SK-N-SH treated with all-trans-retinoic acid at 6 μM for 48 hours (cell line): ENCODE measurements around the gene CDPF1.

Source experiments
- ATAC-seq: fragments of 200-7000 bp; cut with Tn5 transposase; 3 replicates; pipeline ENCODE4 v1.9.1; 2020; ENCODE audit warnings: mild to moderate bottlenecking, moderate library complexity
- ARNTL ChIP-seq: fragments of 450-650 bp; formaldehyde crosslinking; IDR thresholded peaks from 2 replicates; pipeline ENCODE4 v1.5.0; 2020; ENCODE audit warnings: low read depth, mild to moderate bottlenecking, moderate library complexity, borderline replicate concordance
- BACH2 ChIP-seq: fragments of 250-450 bp; sonication (Bioruptor Pico); IDR thresholded peaks from 2 replicates; pipeline ENCODE4 v1.9.0; 2021; ENCODE audit warnings: mild to moderate bottlenecking, borderline replicate concordance
- CSDC2 ChIP-seq: fragments of 250-450 bp; sonication (Bioruptor Pico); IDR thresholded peaks from 2 replicates; pipeline ENCODE4 v1.5.0; 2020; ENCODE audit warnings: mild to moderate bottlenecking, moderate library complexity
- GLIS3 ChIP-seq: fragments of 250-450 bp; sonication (Bioruptor Pico); IDR thresholded peaks from 2 replicates; pipeline ENCODE4 v1.5.0; 2020; ENCODE audit warnings: mild to moderate bottlenecking, moderate library complexity
- ISL1 ChIP-seq: fragments of 250-450 bp; sonication (Bioruptor Pico); IDR thresholded peaks from 2 replicates; pipeline ENCODE4 v2.1.2; 2022; ENCODE audit warnings: mild to moderate bottlenecking, moderate library complexity
- OSR1 ChIP-seq: fragments of 250-450 bp; sonication (Bioruptor Pico); IDR thresholded peaks from 2 replicates; pipeline ENCODE4 v1.8.0; 2022; ENCODE audit warnings: moderate library complexity, mild to moderate bottlenecking, inconsistent platforms
- PPARA ChIP-seq: fragments of 250-450 bp; sonication (Bioruptor Pico); IDR thresholded peaks from 2 replicates; pipeline ENCODE4 v1.5.0; 2020; ENCODE audit warnings: mild to moderate bottlenecking, borderline replicate concordance
- RARB ChIP-seq: fragments of 250-450 bp; sonication (Bioruptor Pico); IDR thresholded peaks from 2 replicates; pipeline ENCODE4 v1.8.0; 2021; ENCODE audit warnings: mild to moderate bottlenecking, moderate library complexity
- TCF4 ChIP-seq: fragments of 250-450 bp; sonication (Bioruptor Pico); IDR thresholded peaks from 2 replicates; pipeline ENCODE4 v1.8.0; 2021; ENCODE audit warnings: mild to moderate bottlenecking, moderate library complexity, borderline replicate concordance
- TOX ChIP-seq: fragments of 250-450 bp; sonication (Bioruptor Pico); IDR thresholded peaks from 2 replicates; pipeline ENCODE4 v1.8.0; 2021; ENCODE audit warnings: mild to moderate bottlenecking, moderate library complexity, borderline replicate concordance
- ZC3H10 ChIP-seq: fragments of 250-450 bp; sonication (Bioruptor Pico); IDR thresholded peaks from 2 replicates; pipeline ENCODE4 v1.5.1; 2021; ENCODE audit warnings: mild to moderate bottlenecking, moderate library complexity
- ZFP3 ChIP-seq: fragments of 250-450 bp; sonication (Bioruptor Pico); IDR thresholded peaks from 2 replicates; pipeline ENCODE4 v1.5.0; 2020; ENCODE audit warnings: mild to moderate bottlenecking, moderate library complexity
- ZFP30 ChIP-seq: fragments of 450-650 bp; formaldehyde crosslinking; IDR thresholded peaks from 2 replicates; pipeline ENCODE4 v1.5.0; 2022; ENCODE audit warnings: mild to moderate bottlenecking, moderate library complexity
- ZNF565 ChIP-seq: fragments of 450-650 bp; formaldehyde crosslinking; conservative IDR thresholded peaks from 2 replicates; pipeline ENCODE4 v1.5.0; 2020; ENCODE audit warnings: low read depth, mild to moderate bottlenecking, moderate library complexity
- ZNF70 ChIP-seq: fragments of 450-650 bp; formaldehyde crosslinking; IDR thresholded peaks from 2 replicates; pipeline ENCODE4 v1.5.0; 2020; ENCODE audit warnings: mild to moderate bottlenecking, moderate library complexity
- ZNF8 ChIP-seq: fragments of 450-650 bp; formaldehyde crosslinking; IDR thresholded peaks from 2 replicates; pipeline ENCODE4 v1.5.0; 2020; ENCODE audit warnings: mild to moderate bottlenecking, moderate library complexity
- TF ChIP-seq, protein P1 (sequence below): fragments of 250-450 bp; sonication (Bioruptor Pico); IDR thresholded peaks from 2 replicates; pipeline ENCODE4 v1.5.0; 2020; ENCODE audit warnings: mild to moderate bottlenecking, moderate library complexity
- TF ChIP-seq, protein P2 (sequence below): fragments of 250-450 bp; sonication (Bioruptor Pico); IDR thresholded peaks from 2 replicates; pipeline ENCODE4 v1.5.1; 2020; ENCODE audit warnings: low read depth, mild to moderate bottlenecking, moderate library complexity
- TF ChIP-seq, protein P3 (sequence below): fragments of 250-450 bp; sonication (Bioruptor Pico); IDR thresholded peaks from 2 replicates; pipeline ENCODE4 v1.5.1; 2021; ENCODE audit warnings: mild to moderate bottlenecking, moderate library complexity
- TF ChIP-seq, protein P4 (sequence below): fragments of 250-450 bp; sonication (Bioruptor Pico); IDR thresholded peaks from 2 replicates; pipeline ENCODE4 v1.8.0; 2021; ENCODE audit warnings: low read depth, mild to moderate bottlenecking, moderate library complexity, borderline replicate concordance
- TF ChIP-seq, protein P5 (sequence below): fragments of 250-450 bp; sonication (Bioruptor Pico); IDR thresholded peaks from 2 replicates; pipeline ENCODE4 v1.8.0; 2020; ENCODE audit warnings: mild to moderate bottlenecking, moderate library complexity, borderline replicate concordance

Gene CDPF1

DNA sequence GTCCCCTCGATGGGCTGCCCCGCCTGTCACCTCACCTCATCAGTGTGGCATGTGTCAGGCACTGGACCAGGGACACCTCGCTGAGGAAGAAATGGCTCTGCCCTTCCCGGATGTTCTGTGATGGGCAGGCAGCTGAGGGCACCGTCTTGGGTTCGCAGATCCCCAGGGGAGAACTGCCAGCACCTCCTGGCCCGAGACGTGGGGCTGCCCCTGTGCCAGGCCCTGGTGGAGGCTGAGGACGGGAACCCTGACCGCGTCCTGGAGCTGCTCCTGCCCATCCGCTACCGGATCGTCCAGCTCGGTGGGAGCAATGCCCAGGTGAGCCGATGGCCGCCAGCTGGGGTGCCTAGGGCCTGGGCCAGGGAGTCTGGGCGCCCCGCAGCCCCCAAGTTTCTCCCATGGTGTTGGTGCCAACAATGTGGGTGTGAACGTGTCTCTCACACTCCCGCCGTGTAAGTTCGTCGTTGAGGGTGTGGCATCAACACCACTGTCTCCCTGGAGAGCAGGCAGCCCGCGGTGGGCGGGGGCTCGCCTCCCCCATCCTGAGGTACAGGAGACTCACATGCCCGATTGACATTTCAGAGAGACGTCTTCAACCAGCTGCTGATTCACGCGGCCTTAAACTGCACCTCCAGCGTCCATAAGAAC is 39.3 kb upstream of the CDPF1 start:
- no peak for ATAC-seq
- TF ChIP-seq TCF4 (CRISPR knock-in tag) = no peak
- TF ChIP-seq ZNF70 = no peak
- TF ChIP-seq RARB (CRISPR knock-in tag) = no peak
- TF ChIP-seq ZFP3 (CRISPR knock-in tag) = no peak

DNA sequence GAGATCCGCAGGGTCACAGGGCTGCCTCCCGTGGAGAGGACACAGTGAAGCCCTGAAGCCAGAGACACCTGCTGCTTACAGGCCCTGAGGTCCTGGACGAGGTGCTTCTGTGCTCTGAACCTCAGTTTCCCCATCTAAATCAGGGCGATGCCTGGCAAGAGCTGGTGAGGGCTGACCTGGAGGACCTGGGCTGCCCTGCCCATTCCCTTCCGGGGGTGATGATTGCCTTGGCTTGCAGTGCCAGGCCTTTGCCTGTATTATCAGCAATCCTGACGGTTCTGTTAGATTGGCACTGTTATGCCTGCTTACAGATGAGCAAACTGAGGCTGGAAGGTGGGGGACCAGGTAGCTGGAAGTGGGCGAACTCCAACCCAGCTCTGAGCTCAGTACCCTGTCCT is 38.8 kb upstream of the CDPF1 start:
- TF ChIP-seq PPARA (CRISPR knock-in tag) (no peak), ZFP30 (CRISPR knock-in tag) (no peak), OSR1 (CRISPR knock-in tag) (no peak), GLIS3 (CRISPR knock-in tag) (no peak), ARNTL (CRISPR knock-in tag) (no peak), ISL1 (CRISPR knock-in tag) (no peak), BACH2 (CRISPR knock-in tag) (no peak), ZC3H10 (CRISPR knock-in tag) (no peak), ZFP3 (CRISPR knock-in tag) (no peak), ZNF8 (CRISPR knock-in tag) (no peak), CSDC2 (CRISPR knock-in tag) (no peak)
- TF ChIP-seq, protein P1, sequence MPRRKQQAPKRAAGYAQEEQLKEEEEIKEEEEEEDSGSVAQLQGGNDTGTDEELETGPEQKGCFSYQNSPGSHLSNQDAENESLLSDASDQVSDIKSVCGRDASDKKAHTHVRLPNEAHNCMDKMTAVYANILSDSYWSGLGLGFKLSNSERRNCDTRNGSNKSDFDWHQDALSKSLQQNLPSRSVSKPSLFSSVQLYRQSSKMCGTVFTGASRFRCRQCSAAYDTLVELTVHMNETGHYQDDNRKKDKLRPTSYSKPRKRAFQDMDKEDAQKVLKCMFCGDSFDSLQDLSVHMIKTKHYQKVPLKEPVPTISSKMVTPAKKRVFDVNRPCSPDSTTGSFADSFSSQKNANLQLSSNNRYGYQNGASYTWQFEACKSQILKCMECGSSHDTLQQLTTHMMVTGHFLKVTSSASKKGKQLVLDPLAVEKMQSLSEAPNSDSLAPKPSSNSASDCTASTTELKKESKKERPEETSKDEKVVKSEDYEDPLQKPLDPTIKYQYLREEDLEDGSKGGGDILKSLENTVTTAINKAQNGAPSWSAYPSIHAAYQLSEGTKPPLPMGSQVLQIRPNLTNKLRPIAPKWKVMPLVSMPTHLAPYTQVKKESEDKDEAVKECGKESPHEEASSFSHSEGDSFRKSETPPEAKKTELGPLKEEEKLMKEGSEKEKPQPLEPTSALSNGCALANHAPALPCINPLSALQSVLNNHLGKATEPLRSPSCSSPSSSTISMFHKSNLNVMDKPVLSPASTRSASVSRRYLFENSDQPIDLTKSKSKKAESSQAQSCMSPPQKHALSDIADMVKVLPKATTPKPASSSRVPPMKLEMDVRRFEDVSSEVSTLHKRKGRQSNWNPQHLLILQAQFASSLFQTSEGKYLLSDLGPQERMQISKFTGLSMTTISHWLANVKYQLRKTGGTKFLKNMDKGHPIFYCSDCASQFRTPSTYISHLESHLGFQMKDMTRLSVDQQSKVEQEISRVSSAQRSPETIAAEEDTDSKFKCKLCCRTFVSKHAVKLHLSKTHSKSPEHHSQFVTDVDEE (CRISPR knock-in tag) = no peak
- TF ChIP-seq, protein P2, sequence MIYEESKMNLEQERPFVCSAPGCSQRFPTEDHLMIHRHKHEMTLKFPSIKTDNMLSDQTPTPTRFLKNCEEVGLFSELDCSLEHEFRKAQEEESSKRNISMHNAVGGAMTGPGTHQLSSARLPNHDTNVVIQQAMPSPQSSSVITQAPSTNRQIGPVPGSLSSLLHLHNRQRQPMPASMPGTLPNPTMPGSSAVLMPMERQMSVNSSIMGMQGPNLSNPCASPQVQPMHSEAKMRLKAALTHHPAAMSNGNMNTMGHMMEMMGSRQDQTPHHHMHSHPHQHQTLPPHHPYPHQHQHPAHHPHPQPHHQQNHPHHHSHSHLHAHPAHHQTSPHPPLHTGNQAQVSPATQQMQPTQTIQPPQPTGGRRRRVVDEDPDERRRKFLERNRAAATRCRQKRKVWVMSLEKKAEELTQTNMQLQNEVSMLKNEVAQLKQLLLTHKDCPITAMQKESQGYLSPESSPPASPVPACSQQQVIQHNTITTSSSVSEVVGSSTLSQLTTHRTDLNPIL = no peak
- TF ChIP-seq, protein P3, sequence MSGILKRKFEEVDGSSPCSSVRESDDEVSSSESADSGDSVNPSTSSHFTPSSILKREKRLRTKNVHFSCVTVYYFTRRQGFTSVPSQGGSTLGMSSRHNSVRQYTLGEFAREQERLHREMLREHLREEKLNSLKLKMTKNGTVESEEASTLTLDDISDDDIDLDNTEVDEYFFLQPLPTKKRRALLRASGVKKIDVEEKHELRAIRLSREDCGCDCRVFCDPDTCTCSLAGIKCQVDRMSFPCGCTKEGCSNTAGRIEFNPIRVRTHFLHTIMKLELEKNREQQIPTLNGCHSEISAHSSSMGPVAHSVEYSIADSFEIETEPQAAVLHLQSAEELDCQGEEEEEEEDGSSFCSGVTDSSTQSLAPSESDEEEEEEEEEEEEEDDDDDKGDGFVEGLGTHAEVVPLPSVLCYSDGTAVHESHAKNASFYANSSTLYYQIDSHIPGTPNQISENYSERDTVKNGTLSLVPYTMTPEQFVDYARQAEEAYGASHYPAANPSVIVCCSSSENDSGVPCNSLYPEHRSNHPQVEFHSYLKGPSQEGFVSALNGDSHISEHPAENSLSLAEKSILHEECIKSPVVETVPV (CRISPR knock-in tag) = no peak
- TF ChIP-seq, protein P4, sequence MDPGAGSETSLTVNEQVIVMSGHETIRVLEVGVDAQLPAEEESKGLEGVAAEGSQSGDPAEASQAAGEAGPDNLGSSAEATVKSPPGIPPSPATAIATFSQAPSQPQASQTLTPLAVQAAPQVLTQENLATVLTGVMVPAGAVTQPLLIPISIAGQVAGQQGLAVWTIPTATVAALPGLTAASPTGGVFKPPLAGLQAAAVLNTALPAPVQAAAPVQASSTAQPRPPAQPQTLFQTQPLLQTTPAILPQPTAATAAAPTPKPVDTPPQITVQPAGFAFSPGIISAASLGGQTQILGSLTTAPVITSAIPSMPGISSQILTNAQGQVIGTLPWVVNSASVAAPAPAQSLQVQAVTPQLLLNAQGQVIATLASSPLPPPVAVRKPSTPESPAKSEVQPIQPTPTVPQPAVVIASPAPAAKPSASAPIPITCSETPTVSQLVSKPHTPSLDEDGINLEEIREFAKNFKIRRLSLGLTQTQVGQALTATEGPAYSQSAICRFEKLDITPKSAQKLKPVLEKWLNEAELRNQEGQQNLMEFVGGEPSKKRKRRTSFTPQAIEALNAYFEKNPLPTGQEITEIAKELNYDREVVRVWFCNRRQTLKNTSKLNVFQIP = no peak
- ATAC-seq = no peak

DNA sequence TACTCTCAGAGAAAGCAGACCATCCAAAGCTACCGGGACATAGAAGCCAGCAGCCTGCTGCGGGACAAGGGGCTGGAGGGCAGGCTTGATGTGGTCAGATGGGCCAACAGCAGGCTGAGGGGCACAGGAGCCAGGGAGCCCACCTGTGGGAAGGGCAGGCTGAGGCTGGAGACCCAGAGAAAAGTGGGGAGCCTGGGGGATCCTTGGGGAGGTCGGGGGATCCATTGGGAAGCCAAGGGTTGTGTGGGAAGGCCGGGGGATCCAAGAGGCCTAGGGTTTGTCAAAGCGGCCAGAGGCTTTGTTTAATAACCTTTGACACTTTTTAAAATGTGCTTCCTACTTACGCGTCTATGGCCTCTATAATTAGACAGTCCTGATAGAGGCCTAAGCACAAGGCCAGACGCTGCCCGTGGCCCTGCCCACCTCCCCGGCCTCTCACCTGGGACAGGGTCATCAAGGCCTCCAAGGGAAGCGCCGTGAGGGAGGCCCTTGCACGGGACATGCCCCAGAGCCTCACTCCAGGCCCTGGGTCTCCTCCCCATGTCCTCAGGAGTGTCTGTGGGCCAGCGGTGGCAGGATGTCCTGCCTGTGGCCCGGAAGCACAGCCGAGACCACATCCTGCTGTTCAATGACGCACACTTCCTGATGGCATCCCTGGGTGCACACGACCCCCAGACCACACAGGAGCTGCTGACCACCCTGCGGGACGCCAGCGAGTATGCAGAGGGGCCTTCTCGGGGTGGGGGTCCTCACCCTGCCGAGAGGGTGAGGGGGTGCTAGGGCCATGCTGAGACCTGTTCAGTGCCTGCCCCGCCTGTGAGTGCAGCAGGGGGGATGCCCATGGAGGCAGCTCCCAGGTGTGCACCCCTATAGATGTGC is 38.0 kb upstream of the CDPF1 start:
- no peak for ATAC-seq
- no peak for TF ChIP-seq CSDC2 (CRISPR knock-in tag)

DNA sequence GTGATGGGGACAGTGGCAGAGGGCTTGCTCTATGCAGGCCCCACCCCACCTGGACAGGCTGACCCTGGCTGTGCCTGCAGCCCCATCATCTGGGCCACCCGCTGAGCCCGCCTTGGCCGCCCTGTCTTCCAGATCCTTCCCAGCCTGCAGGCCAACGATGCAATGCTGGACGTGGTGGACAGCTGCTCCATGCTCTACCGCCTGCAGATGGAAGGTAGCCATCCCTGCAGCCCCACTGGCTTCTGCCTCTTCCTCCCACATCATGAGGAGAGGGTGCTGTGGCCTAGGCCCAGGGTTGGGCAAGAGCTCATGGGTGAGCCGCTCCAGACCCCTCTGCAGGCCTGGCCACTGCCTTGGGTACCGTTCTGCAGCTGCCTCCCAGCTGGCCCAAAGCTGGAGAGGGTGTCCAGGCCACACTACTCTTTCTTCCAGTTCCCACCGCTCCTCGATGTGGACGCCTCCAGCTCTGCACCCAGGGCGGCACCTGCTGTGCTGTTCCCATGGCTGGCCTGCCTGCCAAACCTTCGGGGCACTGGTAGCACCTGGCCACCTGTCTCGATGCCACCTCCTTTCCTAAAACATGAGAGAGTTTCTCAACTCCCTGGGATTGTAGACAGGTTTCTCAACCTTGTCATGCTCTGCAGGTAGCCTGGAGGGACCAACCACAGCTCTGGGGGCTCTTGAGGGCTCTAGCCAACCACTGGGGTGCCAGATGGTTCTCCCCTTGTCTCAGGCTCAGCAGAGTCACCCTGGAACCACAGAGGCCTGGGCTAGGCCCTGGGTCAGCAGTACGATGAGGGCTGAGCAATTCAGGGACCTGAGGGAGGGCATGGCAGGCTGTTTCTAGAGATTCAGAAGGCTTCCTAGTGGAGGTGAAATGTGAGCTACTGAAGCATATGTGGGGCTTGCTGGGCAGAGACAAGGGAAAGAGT is 37.1 kb upstream of the CDPF1 start:
- ATAC-seq = no peak
- TF ChIP-seq, protein P2 = no peak
- TF ChIP-seq ZNF565 (CRISPR knock-in tag) = no peak
- no peak for TF ChIP-seq ZFP3 (CRISPR knock-in tag)
- no peak for TF ChIP-seq ZFP30 (CRISPR knock-in tag)
- no peak for TF ChIP-seq TOX (CRISPR knock-in tag)
- TF ChIP-seq BACH2 (CRISPR knock-in tag) = no peak
- TF ChIP-seq ARNTL (CRISPR knock-in tag) = no peak
- no peak for TF ChIP-seq RARB (CRISPR knock-in tag)
- no peak for TF ChIP-seq TCF4 (CRISPR knock-in tag)
- TF ChIP-seq, protein P5, sequence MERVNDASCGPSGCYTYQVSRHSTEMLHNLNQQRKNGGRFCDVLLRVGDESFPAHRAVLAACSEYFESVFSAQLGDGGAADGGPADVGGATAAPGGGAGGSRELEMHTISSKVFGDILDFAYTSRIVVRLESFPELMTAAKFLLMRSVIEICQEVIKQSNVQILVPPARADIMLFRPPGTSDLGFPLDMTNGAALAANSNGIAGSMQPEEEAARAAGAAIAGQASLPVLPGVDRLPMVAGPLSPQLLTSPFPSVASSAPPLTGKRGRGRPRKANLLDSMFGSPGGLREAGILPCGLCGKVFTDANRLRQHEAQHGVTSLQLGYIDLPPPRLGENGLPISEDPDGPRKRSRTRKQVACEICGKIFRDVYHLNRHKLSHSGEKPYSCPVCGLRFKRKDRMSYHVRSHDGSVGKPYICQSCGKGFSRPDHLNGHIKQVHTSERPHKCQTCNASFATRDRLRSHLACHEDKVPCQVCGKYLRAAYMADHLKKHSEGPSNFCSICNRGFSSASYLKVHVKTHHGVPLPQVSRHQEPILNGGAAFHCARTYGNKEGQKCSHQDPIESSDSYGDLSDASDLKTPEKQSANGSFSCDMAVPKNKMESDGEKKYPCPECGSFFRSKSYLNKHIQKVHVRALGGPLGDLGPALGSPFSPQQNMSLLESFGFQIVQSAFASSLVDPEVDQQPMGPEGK = no peak
